ENCODE data around the gene CP. TPM values are rescaled to one million over a fixed set of nuclear protein-coding genes. Genes with fewer than 3 reads are reported as not detected.
A peak's percentile ranks its signal among the peaks of the same experiment; 100 is the strongest.

The CP gene
- total and polyA plus RNA-seq, 9 of the 15 experiments (the other 6 are each of a cell fraction or from before 2014, with no cell fraction given): 0.30 to 0.75 TPM; not detected in 7

DNA sequence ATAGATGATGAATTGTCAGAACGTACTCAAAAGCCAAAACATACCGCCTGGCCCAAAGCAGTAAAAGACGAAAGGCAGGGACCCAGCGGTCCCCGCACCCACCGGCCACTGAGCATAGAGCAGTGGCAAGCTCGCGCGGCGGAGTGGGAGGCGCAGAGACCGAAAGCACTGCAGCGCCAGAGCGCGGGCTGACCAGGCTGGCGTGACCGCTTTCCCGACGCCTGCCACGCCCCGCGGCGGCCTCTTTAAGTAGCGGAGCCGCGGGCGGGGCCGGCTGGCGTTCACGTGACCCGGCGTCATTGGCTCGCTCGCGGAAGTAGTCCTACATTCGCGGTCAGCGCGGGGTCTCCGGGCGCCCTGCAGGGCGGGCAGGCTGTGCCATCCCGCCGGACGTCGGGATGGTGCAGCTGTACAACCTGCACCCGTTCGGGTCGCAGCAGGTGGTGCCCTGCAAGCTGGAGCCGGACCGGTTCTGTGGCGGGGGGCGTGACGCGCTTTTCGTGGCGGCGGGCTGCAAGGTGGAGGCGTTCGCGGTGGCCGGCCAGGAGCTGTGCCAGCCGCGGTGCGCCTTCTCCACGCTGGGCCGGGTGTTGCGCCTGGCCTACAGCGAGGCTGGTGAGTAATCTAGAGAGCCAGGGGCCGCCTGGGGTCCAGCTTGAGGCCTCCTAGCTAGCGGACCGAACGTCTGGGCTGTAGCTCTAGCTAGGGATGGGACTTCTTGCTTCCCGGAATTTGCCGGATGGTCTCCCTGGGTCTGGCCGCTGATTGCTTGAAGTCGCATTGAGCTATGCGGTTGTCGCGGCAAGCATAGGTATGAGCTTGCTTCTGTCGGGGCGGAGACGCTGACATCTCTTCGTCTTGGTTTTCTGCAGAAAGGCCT lies 92.1 kb downstream of the CP start, which contains the start of gene HPS3 (continued):
- TF ChIP-seq, protein P1, sequence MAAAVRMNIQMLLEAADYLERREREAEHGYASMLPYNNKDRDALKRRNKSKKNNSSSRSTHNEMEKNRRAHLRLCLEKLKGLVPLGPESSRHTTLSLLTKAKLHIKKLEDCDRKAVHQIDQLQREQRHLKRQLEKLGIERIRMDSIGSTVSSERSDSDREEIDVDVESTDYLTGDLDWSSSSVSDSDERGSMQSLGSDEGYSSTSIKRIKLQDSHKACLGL (CRISPR knock-in tag; IDR thresholded peaks at IDR 0.05; ENCODE audit: borderline replicate concordance, poor library complexity, severe bottlenecking): no peak
- TF ChIP-seq TRIM28 (IDR thresholded peaks at IDR 0.05) (no peak), FOXJ2 (tag; IDR thresholded peaks at IDR 0.05) (no peak), XRCC5 (IDR thresholded peaks at IDR 0.05; ENCODE audit: low read depth, low read length) (no peak), HIVEP1 (CRISPR knock-in tag; IDR thresholded peaks at IDR 0.05) (no peak; the same call in 1 of the 2 replicates), NR2C2 (CRISPR knock-in tag; IDR thresholded peaks at IDR 0.05) (no peak; the same call in 1 of the 2 replicates), NR2C2 (tag; IDR thresholded peaks at IDR 0.05) (peak; percentile 76), NR4A1 (CRISPR knock-in tag; IDR thresholded peaks at IDR 0.05) (0 out of 2 replicates have a peak, but pooled peaks have one; percentile 23), NR4A1 (tag; IDR thresholded peaks at IDR 0.05) (no peak), MTA2 (IDR thresholded peaks at IDR 0.05; ENCODE audit: low read depth) (no peak), CAMTA2 (CRISPR knock-in tag; conservative IDR thresholded peaks at IDR 0.05) (no peak), NONO (IDR thresholded peaks at IDR 0.05; ENCODE audit: low read depth in 2 of 2, low read length in 1 of 2) (0 out of 4 replicates have a peak, but pooled peaks have one; percentile 15 to 39), RAD51 (IDR thresholded peaks at IDR 0.05; ENCODE audit: borderline replicate concordance, low read depth) (peak; percentile 94), COPS2 (conservative IDR thresholded peaks at IDR 0.05) (no peak)
- TF ChIP-seq, protein P2, sequence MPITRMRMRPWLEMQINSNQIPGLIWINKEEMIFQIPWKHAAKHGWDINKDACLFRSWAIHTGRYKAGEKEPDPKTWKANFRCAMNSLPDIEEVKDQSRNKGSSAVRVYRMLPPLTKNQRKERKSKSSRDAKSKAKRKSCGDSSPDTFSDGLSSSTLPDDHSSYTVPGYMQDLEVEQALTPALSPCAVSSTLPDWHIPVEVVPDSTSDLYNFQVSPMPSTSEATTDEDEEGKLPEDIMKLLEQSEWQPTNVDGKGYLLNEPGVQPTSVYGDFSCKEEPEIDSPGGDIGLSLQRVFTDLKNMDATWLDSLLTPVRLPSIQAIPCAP (CRISPR knock-in tag; IDR thresholded peaks at IDR 0.05; ENCODE audit: borderline replicate concordance): no peak
- TF ChIP-seq, protein P3, sequence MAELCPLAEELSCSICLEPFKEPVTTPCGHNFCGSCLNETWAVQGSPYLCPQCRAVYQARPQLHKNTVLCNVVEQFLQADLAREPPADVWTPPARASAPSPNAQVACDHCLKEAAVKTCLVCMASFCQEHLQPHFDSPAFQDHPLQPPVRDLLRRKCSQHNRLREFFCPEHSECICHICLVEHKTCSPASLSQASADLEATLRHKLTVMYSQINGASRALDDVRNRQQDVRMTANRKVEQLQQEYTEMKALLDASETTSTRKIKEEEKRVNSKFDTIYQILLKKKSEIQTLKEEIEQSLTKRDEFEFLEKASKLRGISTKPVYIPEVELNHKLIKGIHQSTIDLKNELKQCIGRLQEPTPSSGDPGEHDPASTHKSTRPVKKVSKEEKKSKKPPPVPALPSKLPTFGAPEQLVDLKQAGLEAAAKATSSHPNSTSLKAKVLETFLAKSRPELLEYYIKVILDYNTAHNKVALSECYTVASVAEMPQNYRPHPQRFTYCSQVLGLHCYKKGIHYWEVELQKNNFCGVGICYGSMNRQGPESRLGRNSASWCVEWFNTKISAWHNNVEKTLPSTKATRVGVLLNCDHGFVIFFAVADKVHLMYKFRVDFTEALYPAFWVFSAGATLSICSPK (IDR thresholded peaks at IDR 0.05; ENCODE audit: borderline replicate concordance): no peak
- TF ChIP-seq, protein P4, sequence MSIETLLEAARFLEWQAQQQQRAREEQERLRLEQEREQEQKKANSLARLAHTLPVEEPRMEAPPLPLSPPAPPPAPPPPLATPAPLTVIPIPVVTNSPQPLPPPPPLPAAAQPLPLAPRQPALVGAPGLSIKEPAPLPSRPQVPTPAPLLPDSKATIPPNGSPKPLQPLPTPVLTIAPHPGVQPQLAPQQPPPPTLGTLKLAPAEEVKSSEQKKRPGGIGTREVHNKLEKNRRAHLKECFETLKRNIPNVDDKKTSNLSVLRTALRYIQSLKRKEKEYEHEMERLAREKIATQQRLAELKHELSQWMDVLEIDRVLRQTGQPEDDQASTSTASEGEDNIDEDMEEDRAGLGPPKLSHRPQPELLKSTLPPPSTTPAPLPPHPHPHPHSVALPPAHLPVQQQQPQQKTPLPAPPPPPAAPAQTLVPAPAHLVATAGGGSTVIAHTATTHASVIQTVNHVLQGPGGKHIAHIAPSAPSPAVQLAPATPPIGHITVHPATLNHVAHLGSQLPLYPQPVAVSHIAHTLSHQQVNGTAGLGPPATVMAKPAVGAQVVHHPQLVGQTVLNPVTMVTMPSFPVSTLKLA (conservative IDR thresholded peaks at IDR 0.05): peak; percentile 77 to 87
- TF ChIP-seq, protein P5, sequence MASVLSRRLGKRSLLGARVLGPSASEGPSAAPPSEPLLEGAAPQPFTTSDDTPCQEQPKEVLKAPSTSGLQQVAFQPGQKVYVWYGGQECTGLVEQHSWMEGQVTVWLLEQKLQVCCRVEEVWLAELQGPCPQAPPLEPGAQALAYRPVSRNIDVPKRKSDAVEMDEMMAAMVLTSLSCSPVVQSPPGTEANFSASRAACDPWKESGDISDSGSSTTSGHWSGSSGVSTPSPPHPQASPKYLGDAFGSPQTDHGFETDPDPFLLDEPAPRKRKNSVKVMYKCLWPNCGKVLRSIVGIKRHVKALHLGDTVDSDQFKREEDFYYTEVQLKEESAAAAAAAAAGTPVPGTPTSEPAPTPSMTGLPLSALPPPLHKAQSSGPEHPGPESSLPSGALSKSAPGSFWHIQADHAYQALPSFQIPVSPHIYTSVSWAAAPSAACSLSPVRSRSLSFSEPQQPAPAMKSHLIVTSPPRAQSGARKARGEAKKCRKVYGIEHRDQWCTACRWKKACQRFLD (CRISPR knock-in tag; IDR thresholded peaks at IDR 0.05): no peak
- TF ChIP-seq, protein P6, sequence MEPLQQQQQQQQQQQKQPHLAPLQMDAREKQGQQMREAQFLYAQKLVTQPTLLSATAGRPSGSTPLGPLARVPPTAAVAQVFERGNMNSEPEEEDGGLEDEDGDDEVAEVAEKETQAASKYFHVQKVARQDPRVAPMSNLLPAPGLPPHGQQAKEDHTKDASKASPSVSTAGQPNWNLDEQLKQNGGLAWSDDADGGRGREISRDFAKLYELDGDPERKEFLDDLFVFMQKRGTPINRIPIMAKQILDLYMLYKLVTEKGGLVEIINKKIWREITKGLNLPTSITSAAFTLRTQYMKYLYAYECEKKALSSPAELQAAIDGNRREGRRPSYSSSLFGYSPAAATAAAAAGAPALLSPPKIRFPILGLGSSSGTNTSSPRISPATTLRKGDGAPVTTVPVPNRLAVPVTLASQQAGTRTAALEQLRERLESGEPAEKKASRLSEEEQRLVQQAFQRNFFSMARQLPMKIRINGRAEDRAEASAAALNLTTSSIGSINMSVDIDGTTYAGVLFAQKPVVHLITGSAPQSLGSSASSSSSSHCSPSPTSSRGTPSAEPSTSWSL (CRISPR knock-in tag; IDR thresholded peaks at IDR 0.05; ENCODE audit: borderline replicate concordance): no peak
